Hematopoietic multipotent progenitor cell treated with erythropoietin and hydrocortisone succinate and interleukin-3 and kit ligand, for 8 days (in vitro differentiated cells): ENCODE measurements around the gene ITPR3.
"Not testable (repeated sequence)": the region's sequence is repeated elsewhere in the genome, so short reads cannot be mapped to it uniquely, and the experiment has no call there.

Source experiments
- DNase-seq: peaks from one replicate; pipeline ENCODE4 v3.0.0-alpha.2; 2015

ITPR3 gene

DNA sequence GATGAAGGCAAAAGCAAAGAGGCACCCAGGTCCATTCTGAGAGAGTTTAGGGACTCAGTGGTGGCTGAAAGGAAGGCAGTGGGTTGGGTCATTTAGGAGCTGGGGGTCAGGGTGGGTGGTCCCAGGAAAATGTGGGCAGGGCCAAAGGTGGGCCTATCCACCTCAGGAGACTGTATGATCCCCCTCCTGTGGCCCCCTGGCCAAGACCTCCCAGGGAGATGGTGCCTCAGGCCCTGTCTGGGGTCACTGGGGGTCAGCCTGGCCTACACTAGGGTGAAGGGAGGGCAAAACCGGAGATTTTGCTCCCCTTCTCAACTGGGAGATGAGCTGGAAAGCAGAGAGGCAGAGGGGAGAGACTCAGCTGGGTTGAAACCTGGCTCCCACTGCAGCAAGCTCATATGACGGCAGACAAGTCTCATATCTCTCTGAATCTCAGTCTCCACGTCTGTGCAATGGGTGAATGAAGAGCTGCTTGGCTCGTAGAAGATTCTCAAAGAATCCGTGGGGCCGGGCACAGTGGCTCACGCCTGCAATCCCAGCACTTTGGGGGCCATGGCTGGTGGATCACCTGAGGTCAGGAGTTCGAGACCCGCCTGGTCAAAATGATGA is 29.6 kb upstream of the ITPR3 start:
- no peak for DNase-seq

DNA sequence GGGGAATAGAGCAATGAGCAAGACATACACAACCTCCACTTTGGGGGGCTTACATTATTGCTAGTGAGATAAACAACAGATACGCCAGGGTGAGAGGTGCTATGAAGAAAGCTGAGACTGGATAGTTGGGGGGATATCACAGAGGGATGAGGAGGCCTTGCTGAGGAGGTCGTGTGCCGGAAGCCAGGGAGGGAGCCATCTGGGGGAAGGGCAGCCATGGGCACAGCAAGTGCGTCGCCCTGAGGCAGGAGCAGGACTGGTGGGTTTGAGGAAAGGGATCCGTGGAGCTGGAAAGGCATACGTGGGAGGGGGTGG is 28.9 kb upstream of the ITPR3 start:
- no peak for DNase-seq

DNA sequence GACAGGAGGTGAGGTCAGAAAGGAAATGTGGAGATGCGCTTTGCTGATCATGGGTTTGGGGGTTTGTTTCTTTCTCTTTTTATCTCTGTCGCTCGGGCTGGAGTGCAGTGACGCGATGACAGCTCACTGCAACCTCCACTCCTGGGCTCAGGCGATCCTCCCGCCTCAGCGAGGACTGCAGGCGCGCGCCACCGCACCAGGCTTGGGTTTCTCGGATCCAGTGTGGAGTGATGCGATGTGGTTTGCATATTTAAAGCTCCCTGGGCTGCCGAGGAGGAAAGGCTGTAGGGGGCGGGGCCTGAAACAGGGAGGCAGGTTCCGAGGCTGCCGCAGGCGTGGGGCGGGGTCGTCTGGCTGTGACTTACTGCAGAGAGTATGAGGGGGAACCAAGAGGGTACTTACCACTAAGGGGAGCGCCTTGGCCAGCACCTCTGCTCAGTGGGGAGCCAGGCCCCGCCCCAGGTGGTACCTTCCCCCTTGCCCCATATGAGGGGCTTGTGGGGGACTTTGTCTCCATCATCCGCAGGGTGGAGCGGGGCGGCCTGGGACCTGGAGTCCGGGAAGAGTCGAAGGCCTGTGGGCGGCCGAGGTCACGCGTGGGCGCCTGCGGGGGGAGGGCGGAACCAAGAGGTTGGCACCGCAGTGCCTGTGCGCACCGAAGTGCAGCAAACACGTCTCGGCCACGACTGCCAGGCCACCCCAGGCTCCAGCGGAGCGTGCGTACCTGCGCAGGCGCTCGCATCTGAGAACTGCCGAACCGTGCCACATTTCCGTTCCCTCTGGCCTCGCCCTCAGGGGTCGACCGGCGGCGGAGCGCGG is 28.3 kb upstream of the ITPR3 start:
- no peak for DNase-seq

DNA sequence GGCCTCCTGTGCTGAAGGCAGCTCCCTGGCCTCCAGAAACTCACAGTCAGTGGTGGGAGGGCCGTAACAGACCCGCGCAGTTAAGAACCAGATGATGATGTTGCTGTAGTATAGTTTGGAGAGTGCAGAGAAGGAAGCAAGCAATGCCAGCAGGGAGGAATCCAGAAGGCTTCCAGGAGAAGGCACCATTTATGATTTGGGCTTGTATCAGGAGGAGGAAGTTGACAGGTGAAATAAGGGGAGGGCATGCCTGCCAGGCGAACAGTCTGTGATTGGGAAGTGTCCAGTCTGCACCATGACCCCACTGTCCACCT is 27.8 kb upstream of the ITPR3 start:
- no peak for DNase-seq

DNA sequence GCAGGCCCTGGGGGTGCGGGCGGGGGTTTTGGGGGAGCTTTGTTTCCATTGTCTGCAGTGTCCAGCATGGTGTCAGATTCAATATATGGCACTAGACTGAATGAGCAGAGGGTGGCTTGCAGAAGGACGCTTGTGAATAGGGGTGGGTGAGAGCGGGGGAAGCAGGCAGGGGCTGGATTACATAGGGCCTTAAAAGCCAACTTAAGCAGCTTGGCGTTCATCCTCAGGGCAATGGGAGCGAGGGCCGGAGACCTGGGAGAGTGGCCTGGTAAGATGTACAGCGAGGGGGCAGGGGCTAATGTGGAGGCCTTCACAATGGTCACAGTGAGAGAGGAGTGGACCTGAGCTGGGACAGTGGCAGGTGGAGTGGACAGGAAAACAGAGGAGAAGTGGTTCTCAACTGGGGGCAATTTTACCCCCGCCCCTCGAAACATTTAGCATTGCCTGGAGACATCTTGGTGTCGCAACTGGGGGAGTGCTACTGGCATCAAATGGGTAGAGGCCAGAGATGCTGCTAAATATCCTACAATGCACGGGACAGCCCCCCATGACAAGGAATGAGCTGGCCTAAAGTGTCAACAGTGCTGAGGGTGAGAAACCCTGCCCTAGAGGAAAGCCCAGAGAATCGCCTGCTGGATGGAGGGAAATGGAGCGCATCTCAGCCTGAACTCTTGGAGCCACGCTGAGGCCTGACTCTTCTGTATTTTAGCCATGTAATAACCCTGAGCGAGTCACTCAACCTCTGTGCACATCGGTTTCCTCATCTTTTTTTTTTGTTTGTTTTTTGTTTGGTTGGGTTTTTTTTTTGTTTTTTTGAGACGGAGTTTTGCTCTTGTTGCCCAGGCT is 25.9 kb upstream of the ITPR3 start:
- DNase-seq: no peak

DNA sequence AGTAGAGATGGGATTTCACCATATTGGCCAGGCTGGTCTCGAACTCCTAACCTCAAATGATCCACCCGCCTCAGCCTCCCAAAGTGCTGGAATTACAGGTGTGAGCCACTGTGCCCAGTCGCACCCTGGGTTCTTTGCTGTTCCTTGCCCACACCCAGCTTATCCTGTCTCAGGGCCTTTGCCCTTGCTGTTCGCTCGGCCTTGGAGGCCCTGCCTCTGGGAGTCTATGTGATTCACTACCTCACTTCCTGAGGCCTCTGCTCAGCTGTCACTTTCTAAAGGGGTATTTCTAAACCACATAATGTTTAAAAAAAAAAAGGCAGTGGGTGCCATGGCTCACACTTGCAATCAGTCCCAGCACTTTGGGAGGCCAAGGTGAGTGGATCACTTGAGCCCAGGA is 24.2 kb upstream of the ITPR3 start:
- not testable (repeated sequence) for DNase-seq

DNA sequence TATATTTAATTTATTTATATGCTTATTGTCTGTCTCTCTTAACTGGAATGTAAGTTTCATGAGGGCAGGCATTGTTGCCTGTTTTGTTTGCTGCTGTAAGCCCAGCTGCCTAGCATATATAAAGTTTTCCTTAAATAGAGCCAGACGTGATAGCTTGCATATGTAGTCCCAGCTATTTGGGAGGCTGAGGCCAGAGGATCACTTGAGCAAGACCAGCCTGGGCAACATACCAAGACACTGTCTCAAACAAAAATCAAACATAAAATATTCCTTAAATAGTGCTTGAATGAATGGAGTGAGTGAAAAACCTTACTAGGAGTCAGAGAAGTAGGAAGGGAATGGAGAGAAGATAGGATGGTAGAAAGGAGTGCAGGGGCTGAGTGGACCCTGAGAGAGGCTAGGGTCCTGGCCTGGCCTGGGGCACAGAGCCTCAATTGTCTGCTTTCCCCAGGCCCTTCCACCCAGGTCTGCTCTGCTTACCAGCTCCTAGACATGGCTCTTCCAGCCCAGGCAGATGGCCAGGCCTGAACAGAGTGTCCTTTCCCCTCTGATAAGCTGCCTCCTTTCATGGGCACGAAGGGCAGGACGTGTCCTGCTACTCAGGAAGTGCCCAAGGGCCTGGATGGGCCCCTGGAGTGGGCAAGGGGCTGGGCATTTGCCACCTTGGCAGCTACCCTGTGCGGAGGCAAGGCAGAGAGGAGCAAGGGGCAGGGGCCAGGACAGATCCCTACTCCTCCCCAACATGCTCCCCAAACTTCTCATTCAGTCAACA is 23.4 kb upstream of the ITPR3 start:
- no peak for DNase-seq

DNA sequence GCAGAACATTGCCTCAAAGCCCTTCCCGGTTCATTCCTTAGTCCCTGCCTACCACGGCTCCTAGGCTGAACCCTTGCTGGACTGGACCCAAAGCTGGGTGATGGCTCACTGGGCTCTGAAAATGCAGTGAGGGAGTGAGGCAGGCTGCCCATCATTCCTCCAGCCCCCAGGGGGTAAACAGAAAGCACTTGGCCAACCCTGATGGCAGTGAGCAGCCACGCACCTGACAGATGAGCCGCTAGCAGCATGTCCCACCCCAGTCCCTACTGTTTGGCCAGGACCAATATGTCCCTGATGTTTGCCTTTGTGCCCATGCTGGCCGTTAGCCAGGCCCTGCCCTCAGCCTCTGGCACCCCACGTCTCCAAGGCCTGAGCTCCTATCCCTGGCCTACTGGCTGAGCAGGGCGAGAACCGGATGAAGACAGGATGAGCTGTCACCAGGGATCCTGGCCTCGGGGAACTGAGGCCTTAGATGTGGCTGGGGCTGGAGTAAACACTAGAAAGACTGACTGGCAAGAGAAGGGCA is 21.6 kb upstream of the ITPR3 start:
- no peak for DNase-seq

DNA sequence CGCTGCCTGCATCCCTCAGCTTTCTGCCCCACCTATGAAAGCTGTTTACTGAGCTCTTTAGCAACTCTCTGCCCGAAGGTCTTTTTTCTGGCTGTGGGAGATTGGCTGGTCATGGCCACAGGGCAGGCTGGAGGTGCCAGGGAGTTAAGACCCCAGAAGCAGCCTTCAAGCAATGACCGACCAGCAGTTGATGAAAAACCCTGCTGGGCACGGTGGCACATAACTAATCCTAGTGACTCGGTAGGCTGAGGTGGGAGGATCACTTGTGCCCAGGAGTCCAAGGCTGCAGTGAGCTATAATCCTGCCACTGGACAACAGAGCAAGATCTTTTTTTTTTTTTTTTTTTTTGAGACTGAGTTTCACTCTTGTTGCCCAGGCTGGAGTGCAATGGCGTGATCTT is 20.4 kb upstream of the ITPR3 start:
- DNase-seq: no peak

DNA sequence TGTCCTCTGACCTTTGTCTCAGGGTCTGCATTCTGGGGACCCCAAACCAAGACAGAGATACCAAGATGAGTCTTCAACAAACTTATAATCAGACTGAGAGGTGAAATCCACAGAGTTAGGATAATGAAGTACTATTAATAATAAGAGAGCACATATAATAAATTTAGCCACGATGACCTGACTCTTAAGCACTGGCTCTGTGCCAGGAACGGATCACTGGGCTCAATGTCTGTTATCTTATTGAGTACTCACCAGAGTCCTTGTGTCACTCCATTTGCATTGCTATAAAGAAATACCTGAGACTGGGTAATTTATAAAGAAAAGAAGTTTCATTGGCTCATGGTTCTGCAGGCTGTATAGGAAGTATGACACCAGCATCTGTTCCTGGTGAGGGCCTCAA is 18.9 kb upstream of the ITPR3 start:
- DNase-seq: peak; percentile 65

DNA sequence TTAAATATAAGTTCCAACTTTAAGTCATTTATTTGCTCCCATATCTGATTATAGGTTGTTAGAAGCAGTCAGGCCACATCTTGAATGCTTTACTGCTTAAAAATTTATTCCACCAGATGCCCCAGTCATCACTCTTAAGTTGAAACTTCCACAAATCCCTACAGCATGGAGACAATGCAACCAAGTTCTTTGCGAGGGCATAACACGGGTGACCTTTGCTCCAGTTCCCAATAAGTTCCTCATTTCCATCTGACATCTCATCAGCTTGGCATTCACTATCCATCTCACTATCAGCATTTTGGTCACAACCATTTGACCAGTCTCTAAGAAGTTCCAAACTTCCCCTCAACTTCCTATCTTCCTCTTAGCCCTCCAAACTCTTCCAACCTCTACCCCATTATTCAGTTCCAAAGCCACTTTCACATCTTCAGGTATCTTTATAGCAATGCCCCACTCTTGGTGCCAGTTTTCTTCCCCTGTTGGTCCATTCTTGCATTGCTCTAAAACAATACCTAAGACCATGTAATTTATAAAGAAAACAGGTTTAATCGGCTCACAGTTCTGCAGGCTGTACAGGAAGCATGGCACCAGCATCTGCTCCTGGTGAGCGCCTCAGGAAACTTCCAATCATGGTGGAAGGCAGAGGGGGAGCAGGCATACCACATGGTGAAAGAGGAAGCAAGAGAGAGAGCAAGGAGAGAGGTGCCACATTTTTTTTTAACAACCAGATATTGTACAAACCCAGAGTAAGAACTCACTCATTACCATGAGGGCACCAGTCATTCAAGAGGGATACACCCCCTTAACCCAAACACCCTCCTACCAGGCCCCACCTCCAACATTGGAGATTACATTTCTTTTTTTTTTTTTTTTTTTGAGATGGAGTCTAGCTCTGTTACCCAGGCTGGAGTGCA is 15.9 kb upstream of the ITPR3 start:
- no peak for DNase-seq

DNA sequence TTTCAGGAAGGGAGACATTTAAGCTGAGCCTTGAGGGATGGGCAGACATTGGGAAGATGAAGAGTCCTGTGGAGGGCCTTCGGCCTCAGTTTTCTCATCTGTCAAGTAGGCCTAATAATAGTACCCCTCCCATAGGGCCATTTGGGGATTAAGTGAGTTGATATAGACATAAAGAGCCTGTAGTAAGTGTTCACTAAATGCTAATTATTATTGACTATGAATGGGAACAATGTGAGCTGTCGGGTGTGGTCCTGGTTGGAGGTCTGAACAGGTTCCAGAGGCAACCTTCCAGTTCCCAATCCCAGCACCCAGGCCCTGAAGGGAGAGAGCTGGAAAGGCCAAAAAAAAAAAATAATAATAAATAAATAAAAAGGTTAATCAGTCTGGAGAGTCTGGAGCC is 14.5 kb upstream of the ITPR3 start:
- no peak for DNase-seq

DNA sequence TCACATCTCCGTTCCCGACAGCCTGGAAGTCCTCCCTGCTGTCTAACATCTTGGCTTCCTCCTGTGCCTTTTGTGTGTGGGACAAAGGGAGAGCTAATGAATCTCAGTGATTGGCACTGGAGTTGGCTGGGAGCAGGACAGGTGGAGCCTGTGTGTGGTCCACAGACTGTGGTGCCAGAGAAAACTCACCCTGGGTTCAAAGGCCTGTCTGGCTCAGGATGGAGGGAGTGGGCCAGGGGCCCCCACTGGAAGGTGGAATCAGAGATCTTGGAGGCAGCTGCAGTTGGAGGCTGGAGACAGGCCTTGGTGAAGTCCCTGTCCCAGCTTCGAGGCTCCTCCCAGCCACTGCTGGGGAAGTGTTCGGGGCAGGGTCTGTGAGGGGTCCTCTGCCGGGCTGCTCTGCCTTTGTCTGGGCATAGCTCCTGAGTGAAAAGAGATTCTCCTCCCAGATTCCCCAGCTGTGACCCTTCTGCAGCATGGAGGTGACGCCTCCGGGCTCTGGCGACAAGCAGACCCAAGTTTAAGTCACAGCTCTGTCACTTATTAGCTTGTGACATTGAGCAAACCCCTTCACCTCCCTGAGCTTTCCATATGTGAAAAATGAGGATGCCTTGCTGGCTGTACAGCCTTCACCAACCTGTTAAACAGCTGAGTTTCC is 13.9 kb upstream of the ITPR3 start:
- DNase-seq: no peak

DNA sequence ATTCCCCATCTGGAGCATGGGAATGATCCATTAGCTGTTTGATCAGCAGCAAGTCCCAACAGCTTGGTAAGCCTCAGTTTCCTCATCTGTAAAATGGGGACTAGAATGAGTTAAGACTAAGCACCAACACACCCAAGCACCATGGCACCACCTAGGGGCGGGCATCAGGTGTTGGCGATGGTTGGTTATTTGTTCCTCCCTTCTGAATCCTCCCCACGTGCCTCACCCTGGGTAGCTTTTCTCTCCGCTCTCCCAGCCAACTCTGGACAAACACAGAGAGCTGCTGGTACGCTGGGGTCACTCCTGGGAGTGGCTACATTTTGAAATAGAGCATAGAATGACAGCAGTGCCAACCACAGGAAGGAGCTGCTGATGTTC is 13.3 kb upstream of the ITPR3 start:
- peak; percentile 48 for DNase-seq

DNA sequence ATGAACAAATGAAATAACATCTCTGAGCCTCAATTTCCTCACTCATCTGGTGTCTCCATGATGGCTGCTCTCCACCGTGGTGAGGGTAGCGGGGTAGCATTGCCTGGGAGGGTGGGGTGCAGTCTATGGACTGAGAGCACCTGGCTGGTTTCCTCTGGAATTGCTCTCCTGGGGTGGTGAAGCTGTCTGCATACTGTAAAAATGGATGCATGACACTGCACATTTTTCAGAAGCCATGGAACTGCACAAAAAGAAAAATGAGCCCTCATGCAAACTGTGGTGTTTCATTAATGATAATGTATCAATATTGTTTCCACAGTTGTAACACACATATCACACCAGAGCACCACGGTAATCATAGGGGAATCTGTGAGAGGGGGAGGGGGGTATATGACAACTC is 12.1 kb upstream of the ITPR3 start:
- DNase-seq: no peak

DNA sequence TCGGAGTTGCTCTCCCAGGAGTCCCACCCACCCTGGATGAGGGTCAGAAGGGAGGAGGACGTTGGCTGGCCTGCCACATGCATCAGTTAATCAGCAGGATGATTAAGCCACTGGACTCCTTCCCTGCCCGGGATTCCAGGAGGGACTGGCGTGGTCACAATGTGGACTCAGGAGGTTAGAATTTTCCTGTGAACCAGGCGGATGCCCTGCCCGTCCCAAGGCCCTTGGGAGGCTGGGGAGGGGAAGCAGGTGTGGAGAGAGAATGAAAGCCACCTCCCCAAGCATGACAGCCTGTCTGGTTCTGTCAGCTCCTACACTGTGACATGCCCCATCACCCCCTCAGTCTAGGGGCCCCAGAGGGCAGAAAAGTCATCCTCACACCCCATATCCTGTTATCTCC is 11.6 kb upstream of the ITPR3 start:
- no peak for DNase-seq

DNA sequence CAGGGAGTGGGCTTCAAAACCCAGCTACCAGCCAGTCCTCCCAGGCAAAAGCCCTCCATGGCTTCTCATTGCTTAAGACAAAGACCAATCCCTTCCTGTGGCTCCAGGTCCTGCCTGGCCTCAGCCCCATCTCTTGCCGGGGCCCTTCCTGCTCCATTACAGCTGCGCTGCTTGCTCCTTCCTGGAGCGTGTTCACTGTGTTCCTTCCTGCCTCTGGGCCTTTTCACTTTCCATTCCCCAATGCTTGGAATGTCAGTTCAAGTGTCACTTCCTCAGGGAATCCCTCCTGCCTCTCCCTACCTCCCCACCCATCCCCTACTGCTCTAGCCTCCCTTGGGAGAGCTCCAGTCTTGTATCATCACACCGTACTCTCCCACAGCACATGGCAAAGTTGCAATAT is 11.1 kb upstream of the ITPR3 start:
- no peak for DNase-seq

DNA sequence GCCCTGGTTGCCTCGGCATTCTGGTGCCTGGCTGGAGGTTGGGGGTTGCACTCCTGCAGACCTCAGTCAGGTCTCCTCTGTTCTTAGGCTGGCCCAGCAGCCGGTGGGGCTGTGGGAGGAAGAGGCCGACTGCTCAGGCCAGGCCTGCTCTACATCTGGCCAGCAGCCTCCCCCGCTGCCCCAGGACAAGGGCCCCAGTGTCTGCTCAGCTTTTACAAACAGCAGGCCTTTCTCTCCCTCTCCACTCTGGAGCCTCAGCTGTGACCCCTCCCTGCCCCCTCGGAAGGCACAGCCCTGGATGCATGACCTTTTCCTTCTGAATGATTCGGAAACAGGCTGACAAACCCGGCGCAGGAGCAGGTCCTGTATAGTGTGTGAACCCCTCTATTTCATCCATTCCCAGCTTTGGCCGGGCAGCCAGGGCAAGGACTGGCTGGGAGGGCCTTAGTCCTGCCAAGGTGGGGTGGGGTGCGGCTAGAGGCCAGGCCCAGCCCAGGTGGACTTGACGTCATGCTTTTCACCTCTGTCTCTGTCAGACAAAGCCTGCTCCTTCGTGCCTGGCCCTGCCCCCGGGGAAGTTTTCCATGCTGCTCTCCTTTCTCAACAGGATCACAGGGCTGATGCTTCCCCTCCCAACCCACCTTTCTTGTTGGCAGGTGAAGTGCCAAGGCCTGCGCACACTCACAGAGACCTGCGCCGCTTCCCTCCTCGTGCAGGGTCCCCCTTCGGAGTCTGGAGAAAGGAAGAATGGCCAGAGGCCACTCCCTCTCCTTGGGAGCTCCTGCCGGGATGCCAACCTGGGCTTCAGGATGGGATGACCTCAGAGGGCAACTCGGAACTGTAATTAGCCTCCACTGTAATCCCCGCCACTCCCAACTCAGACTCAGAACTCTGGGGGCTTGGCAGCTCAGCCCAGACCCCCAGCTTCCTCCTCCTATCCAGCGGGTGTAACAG is 10.1 kb upstream of the ITPR3 start:
- no peak for DNase-seq

DNA sequence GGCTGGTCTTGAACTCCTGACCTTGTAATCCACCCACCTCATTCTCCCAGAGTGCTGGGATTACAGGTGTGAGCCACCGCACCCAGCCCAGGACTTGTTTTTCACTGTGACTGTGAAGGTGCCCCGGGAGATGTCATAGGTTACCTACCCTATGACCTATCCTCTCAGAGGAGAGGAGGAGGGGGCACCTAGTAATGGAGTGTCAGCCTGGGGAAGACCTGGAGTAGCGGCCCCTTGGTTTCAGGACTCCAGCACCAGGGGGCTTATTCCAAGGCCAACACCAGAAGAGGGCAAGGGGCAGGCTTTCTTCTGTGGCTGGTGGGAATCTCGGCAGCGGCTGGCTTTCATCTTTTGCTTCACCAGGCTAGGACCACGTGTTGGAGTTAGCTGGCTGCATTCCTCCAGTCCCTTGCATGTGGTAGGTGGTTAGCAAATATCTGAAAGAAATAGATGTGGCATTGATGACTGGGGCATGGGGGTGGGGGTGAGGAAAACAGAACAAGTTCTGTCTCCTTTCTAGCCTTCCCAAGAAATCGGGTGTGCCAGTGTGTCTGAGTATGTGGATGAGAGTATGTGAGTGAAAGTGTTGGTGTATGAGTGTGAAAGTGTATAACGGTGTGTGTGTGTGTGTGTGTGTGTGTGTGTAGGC is 7.9 kb upstream of the ITPR3 start:
- no peak for DNase-seq

DNA sequence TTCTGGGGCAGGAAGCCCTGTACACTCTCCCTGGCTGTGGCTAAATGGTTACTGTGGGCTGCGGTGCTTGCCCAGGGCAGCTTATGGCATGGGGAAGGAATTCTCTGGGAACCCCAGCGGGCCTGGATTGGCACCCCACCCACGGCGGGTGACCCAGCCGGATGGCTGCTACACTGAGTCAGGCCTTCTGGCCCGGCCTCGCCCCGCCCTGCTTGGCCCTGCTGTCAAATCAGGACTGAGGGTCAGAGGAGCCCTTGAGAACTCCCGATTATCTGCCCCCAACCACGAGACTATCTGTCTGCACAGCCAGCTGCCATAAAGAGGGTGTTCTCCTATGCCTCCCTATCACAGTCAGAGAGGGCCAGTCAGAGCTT is 7.3 kb upstream of the ITPR3 start:
- peak; percentile 53 for DNase-seq
